ENCODE data around the gene SEL1L3.
A peak's percentile ranks its signal among the peaks of the same experiment; 100 is the strongest.

SEL1L3 gene

DNA sequence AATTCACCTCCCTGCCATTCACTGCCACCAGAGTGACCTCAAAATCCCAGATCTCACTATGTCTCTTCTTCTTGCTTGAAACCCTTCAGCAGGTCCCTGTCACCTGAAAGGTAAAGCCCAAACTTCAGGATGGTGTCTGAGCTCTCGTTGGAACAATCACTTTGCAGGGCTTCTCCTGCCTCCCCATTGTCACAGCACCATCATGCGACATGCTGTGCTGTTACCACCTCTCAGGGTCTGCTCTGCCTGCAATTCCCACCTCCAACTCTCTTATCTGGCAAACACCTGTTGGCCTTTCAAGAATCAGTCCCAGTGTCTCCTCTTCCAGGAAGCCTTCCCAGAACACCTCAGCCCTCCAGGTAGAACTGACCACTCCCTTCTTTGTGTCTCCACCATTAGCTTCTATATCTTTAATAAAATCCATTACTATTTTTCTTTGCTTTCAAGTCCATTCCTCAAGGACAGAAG lies 46.2 kb downstream of the SEL1L3 start:
- DNase-seq (ENCODE audit: low spot score) = no peak

DNA sequence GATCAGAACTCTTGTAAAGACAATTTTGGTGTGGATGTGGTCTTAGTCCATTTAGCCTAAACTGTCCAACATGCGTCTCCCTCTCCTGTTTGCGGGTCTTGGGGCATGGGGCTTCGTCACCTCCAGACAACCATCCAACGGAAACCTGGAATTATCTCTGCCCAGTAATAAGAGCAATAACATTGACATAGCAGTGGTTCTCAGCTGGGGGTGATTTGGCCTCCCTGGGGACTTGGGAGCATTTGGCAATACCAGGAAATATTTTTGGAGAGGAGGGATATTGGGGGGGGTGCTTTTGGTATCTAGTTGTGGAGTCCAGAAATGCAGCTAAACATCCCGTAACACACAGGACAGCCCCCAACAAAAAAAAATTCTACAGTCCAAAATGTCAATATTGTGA lies 47.2 kb downstream of the SEL1L3 start:
- no peak for DNase-seq (ENCODE audit: low spot score)

DNA sequence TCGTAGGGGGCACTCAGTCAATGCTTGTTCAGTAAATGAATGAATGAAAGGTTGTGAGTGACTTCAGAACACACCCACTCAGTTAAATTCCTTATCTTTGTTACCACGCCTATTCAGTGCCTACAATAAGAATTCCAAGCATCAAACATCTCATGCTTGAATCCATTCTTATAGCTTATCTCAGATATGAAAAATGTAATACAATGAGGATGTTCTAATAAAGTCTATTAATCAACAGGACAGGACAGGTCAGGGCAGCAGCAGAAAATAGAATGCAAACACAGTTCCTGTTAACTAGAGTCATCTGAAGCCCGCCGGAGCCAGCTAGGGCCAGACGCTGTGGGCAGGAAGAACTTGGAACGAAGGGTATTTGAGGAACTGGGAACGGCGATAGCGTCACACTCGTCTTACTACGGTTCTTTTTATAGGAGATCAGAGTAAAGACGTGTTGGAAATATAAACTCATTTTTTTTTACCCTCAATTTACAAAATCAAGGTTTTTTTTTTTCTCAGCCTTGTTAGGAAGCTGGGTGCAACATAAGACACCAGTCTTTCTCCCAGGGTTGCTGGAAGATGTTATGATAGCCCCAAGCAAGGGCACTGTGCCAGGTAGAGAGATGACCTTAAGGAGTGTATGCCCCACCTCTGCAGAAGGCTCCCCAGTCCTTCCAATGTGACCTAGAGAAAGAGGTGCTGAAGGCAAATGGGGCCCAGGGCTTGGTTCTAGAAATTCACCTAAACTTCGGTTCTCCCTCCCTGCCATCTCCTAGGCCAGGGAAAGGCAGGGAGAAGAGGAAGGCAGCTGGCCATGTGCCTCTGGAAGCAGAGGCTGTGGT lies 48.3 kb downstream of the SEL1L3 start:
- DNase-seq (ENCODE audit: low spot score) = peak; percentile 1

DNA sequence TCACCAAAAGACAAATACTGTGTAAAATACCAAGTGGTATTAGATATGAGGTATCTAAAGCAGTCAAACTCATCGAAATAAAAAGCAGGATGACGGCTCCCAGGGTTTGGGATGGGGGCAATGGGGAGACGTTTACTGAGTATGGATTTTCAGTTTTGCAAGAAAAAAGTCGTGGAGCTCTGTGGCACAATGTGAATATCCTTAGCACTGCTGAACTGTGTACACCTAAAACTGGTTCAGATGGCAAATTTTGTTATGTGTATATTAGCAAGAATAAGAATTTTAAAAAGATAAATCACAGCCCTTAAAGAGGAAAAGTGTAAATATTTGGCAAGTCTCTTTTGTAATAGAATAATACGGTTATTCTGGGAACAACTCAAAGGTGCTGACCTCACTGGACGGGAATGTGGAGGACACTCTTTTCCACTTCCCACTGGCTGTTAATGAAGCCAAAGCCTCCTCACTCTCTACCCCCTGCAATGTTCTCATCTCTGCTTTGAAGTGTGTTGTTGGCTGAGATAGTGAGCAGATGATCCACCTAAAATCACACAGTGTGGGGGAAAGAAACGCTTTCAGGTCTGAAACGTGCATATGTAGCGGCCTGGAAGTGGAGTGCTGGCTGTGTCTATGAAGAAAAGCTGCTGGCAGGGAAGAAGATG lies 49.2 kb downstream of the SEL1L3 start:
- DNase-seq (ENCODE audit: low spot score) = no peak

DNA sequence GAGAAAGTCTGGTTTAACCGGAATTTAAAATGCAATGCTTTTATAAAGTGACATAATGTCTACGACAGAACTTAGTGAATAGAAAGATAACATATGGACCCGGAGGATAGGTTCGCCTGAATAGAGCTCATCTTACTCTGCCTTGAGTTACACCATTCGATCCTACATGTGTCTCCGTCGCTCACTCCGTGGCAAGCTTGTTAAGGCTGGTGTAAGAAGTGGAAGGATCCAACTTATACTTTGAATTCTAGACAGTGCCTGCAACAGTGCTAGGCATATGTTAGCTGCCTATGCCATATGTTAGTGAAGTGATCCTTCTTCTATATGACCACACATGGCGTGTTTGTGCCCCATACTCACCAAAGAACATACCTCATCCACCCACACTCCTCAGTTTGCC lies 50.9 kb downstream of the SEL1L3 start:
- no peak for DNase-seq (ENCODE audit: low spot score)

DNA sequence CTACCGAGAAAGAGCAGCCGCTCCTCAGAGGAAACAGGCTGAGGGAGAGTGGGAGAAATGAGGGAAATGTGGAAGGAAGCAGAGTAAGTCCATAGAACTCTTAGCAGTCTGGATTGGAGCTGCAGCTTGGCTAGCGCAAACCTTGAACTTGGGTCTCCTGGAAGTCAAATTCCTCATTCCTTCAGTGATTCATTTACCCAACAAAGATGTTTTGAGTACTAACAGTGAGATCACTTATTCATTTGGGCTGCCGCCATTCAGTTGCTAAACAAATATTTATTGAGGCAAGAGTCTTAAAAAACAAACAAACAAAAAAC lies 51.5 kb downstream of the SEL1L3 start:
- DNase-seq (ENCODE audit: low spot score) = no peak

DNA sequence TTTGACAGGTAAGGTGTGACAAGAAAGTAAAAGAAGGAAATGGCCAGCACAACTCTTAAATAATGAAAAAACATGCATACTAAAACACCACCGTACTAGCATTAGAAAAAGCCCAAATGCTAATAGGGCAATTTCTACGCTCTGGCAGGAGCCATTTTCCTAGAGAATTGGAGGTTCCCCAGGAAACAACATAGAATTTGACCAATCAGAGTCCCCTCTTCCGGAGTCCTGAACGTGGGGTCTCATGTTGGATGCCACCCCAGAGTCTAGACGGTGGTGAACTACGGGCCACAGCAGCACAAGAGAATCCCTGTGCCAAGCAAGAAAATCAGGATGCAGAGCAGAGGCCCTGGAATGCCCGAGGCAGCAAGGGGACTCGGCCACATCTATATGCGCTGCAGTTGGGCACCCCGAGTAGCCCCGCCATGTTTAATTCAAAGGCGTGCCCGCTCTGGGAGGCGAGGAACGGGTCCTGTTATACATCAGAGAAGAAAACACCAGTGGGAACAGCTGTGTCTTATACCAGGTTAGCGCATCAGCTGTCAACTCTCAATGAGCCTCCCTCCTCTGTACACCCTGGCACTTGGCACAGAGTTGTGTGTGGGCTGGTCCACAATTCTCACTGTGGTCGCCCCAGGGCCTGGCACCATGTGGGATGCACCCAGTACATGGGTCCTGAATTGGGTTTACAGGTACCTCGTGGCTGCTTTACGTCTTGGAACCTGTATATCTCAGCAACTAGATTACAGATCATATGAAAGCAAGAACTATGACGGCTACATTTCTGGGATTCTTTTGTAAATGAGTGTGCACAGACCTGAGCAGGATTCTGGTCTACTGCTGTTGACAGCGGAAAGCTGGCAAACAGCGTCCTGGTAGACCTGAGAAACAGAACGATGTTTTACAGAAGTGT lies 52.1 kb downstream of the SEL1L3 start:
- DNase-seq (ENCODE audit: low spot score) = no peak

DNA sequence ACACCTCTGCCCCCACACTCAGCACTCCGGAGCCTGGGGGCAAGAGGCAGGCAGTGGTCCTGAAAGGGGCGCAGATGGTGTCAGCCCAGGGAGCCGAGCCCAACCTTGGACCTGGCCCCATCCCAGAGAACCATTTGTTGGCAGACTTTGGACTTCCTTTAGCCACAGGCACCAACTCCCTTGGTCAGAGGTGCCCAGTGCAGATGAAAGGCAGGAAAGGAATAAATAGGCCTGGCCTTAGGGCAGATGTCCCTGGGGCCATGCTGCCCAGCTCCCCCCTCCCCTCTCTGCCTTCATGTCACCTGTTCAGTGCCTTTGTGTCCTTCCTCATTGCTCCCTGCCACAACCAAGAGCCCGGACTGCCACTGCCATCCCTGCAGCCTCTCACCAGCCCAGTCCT lies 52.8 kb downstream of the SEL1L3 start:
- DNase-seq (ENCODE audit: low spot score) = no peak

DNA sequence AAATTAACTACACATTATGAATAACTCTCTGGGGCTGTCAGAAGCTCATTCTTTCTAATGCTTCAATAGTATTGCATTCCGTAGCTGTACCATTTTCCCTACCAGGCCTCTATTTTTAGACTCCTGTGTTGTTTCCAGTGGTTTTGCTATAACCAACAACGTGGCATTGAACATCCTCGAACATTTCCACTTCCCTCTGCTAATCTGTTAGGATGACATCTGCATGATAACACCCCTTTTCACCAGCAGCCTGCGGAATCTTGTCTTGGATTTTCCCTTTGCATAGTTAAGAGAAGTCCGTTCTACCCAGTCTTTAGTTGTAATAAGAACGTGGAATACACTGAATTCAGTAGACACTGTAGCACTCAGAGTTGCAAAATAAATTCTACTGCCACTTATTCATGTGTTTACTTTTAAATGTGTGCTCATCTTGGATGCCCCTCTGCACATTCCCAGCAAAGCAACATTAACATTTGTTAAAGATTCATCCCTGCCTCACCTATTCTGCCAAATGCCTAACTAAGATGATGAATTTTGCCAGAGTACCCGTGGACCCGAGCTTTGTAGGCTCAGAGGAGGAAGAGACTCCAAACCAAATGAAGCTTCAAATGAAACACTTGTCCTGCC lies 55.6 kb downstream of the SEL1L3 start:
- DNase-seq (ENCODE audit: low spot score) = no peak

DNA sequence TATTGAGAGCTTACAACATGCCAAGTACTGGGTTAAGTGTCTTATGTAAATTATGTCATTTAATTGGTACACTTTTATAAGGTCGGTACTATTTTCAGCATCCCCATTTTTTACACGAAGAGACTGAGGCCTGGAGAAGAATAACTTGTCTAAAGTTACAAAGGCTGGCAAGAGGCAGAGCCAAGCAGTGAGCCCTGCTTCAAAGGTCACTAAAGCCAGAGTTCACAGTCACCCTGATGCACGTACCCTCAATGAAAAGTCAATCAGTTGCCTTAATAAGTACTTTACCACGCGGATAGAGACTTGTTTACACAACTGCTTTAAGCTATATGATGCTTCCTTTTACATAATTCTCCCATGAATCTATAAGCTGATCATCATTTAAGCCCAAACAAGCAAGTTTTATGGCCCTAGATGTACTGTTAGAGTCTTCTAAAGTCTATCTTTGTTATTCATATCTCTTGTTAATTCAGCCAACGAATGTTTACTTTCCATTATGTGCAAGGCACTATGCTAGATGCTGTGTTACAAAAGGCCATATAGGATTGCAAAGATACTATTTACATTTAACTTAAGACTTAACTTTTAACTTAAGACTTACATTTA lies 57.4 kb downstream of the SEL1L3 start:
- no peak for DNase-seq (ENCODE audit: low spot score)

DNA sequence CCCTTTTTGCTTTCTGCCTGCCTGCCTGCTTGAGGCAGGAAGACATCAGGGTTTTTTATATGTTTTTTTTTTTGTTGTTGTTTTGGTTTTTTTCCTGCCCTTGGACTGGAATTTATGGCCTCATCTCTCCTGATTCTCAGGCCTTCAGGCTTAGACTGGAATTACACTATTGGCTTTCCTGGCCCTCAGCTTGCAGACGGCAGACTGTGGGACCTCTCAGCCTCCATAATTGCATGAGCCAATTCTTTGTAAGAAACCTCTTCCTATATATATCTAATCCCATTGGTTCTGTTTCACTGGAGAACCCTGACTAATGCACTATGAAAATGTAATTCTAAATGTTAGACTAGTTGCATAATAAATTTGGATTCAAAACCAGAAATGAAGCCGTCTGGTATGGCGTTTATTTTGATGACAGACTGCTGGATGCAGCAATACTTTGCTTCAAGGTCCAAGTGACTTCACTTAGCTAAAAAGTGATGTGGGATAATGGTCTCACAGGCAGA lies 59.0 kb downstream of the SEL1L3 start:
- no peak for DNase-seq (ENCODE audit: low spot score)

DNA sequence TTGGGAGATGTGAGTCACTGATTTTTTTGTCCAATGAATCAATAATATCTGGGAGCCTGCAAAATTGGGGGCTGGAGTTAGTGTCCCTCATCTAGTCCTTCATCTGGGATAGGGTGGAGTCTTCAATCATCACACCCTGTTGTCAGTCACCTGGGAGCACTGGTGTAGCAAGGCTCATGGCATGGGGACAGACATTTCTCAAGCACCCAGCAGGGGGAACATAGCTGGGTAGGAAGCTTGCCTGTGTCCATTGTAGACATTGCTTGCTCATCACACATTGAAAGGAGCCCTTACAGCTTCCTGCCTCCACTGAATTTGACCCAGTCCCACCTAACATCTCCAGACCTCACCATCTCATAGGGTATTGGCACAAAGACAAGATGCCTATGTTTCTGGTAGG lies 61.2 kb downstream of the SEL1L3 start:
- no peak for DNase-seq (ENCODE audit: low spot score)

DNA sequence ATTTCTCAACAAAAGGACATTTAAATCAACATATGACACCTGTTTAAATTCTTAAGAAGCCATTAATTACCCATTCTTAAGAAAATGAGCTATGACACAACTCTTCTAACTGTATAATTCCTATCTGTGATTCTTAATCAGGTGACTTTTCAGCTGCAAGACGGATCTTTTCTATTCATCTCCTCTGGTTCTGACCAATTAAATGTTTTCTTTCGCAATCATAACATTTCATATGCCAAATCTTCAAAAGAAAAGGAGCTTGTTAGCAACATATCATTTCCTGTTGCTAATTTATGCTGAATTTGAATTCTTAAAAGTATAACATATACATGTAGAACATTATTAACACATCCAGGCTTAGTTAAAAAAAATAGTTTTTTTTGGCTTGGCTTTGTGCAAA lies 62.5 kb downstream of the SEL1L3 start:
- DNase-seq (ENCODE audit: low spot score) = no peak

DNA sequence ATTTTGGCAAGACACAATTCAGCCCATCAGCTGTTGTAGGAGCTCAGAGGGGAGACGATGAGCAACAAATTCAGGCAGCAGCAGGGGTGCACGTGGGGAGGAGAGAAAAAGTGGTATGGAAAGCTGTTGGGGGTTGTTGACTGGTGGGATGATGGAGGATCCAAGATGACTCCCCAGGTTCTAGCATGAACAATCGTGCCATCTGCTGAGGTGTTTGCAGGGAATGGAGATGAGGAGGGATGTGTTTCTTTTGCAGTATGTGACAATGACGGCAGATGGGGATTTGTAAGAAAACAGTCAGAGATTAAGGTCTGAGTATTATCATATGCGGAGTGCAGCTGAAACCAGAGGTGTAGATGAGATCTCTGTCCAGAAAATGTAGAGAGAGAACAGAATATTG lies 63.3 kb downstream of the SEL1L3 start:
- no peak for DNase-seq (ENCODE audit: low spot score)

DNA sequence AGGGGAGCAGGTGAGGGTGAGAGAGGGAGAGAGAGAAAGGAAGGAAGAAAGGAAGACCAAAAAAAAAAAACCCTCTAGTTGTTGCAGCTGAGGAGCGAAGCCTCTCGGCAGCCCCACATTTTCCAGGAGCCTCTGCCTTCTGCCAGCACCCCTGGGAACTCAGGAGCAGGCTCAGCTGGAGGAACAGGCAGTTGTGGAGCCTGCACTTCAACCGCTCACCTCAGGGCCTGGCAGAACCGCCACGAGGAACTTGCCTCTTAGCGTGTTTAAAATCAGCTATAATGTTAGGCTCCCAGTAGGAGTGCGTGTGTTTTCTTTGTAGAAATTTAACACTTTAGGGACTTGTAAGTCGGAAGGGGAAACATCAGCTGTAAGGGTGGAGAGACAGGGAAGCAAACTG lies 65.7 kb downstream of the SEL1L3 start:
- DNase-seq (ENCODE audit: low spot score) = no peak

DNA sequence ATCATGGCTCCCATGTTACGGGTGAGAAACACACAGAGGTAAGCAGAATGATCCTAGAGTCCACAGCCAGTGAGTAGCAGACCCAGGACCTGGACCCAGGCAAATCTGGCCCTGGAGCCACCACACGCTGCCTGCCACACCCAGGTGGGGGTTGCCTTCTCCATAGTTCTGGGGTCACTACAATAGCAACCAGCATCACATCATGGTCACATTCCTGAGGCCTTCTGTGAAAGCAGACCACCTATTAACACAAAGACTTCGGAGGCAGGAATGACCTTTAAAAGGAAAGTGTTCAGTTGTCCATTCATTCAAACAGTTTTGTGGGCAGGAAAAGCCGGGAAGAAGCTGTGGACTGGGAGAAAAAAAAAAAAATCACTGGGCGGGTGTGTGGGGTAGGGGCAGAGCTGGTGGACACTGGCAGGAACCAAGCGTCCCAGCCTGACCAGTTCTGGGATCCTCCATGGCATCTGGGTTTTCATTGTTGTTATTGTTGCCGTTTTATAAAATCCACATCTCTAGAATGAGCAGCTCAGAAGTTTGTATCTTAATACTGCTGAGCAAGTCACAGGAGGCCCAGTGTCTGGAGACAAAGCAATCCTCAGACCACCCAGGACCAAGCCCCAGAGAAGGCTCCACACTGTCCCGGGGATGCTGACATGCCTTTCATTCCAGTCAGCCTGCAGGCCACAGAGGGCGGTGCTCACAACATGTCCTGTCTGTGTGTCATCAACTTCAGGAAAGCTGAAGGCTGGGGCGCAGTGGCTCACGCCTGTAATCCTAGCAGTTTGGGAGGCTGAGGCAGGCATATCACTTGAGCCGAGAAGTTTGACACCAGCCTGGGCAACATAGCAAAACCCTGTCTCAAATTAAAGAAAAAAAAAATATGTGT lies 67.0 kb downstream of the SEL1L3 start:
- DNase-seq (ENCODE audit: low spot score) = no peak

DNA sequence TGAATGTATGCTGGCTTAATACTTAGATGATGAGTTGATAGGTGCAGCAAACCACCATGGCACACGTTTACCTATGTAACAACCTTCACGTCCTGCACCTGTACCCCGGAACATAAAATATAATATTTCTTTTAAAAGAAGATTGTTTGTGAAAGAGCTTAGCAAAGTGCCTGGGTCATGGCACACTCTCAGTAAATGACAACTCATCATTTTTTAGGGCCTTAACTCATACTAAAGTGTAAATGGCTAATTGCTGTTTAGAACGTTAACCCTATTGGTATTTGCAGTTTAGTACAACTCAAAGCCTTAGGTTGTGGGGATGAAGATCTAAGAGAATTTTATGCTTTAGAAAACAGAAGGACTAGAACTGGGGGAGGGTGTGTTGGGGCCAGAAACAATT lies 67.7 kb downstream of the SEL1L3 start:
- DNase-seq (ENCODE audit: low spot score) = no peak

DNA sequence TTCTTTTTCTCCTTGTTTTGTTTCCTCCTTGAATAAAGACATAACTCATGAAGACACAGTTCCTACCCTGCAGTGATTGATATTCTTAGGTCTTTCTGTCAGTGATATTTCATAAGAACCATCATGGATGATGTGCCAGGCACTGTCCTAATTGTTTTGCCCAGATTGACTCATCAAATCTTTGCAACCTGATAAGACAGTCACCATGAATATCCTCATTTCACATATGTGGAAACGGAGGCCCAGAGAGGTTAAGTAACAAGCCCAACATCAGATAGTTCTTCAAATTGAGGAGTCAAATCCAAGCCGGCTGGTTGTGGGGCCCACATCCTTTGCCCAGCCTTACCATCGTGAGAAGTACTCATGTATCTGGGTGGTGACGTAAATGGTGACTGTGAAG lies 69.9 kb downstream of the SEL1L3 start:
- DNase-seq (ENCODE audit: low spot score) = no peak

DNA sequence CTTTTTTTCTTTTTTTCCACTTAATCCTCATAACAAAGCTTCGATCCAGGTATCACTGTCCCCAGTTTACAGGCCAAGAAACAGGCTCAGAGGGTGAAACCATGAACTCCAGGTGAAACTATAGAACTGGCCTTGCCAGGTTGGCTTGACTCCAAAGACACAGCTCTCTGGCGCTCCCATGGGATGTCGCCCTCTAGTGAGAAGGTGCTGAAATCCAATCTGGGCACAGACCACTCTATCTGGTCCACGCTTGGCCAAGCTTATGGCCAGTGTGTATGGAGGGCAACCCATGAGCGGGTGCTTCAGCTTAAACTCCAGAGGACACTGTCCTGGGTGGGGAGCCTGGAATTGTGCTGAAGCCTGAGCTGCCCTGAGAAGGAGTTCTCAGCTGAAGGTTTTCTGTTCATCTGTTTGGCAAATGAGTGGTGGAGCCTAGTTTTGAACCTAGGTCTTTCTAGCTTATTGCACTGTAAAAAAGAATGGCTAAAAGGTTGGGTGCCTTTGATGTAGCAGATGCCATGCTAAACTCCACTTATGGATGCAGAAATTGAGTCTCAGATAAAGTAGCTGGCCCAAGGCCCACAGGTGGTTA lies 70.5 kb downstream of the SEL1L3 start:
- DNase-seq (ENCODE audit: low spot score) = peak; percentile 38

DNA sequence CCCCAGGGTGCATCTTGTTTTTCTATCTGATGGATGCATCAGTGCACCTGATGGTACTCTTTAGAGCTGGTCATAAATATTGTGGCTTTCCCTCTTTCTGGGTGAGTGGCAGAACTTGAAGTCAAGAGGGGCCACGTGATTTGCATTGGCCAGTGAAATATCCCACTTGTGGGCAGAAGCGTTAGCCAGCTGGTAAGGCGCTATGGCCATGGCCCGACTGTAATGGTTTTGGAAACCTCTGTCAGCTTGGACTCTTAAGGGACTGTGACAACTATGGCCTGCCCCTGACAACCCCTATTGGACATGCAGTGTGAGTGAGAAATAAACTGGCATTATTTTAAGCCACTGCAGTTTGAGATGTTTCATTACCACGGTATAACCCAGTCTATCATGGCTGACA lies 72.8 kb downstream of the SEL1L3 start:
- DNase-seq (ENCODE audit: low spot score) = no peak

All from LoVo (cell line).